Mucosa of rectum (tissue), 2 donors: Measurements from ENCODE around the gene FKRP.

Source experiments
- H3K27ac ChIP-seq, 2 donors: one replicate each; pipeline ENCODE4 v1.7.0; 2013; ENCODE audit warnings: inconsistent platforms in 2 of 2, low read depth in 2 of 2, low read length in 2 of 2
- H3K27me3 ChIP-seq, 2 donors: one replicate each; pipeline ENCODE4 v1.7.0; 2013; ENCODE audit warnings: low read length in 2 of 2; ENCODE audit not compliant: control insufficient read depth in 2 of 2, insufficient read depth in 2 of 2
- H3K36me3 ChIP-seq, 2 donors: one replicate each; pipeline ENCODE4 v1.7.0; 2013; ENCODE audit warnings: low read length in 2 of 2; ENCODE audit not compliant: control insufficient read depth in 2 of 2, insufficient read depth in 2 of 2
- H3K4me1 ChIP-seq, 2 donors: one replicate each; pipeline ENCODE4 v1.7.0; 2013; ENCODE audit warnings: low read length in 2 of 2, mild to moderate bottlenecking in 1 of 2; ENCODE audit not compliant: control insufficient read depth in 2 of 2, insufficient read depth in 2 of 2
- H3K4me3 ChIP-seq, 2 donors: one replicate each; pipeline ENCODE4 v1.7.0; 2013; ENCODE audit warnings: low read length in 2 of 2
- H3K9ac ChIP-seq, 2 donors: one replicate each; pipeline ENCODE4 v1.7.0; 2013; ENCODE audit warnings: low read length in 2 of 2, low read depth in 1 of 2, mild to moderate bottlenecking in 1 of 2
- H3K9me3 ChIP-seq, 2 donors: one replicate each; pipeline ENCODE4 v1.7.0; 2013; ENCODE audit warnings: low read length in 2 of 2; ENCODE audit not compliant: control insufficient read depth in 2 of 2
- donor health status: healthy.
- donor health status: Normal muscosa, but diverticular disease.

The FKRP gene

GRCh38 chr19:46725859-46726393 lies 19.9 kb upstream of the FKRP start:
- Histone ChIP-seq H3K27ac (no peak overlapping the region), H3K36me3 (peaks cover 84 to 85% of the 10 kb centered on the region in 2 donors), H3K9me3 (no peaks in the 10 kb centered on the region), H3K27me3 (no peaks in the 10 kb centered on the region), H3K4me1 (no peaks in the 10 kb centered on the region), H3K4me3 (no peak overlapping the region), H3K9ac (no peak overlapping the region)

GRCh38 chr19:46726551-46726950 lies 19.3 kb upstream of the FKRP start:
- no peak overlapping the region for H3K9ac ChIP-seq
- no peaks in the 10 kb centered on the region for H3K27me3 ChIP-seq
- H3K27ac ChIP-seq, result no peak overlapping the region
- no peaks in the 10 kb centered on the region for H3K4me1 ChIP-seq
- no peak overlapping the region for H3K4me3 ChIP-seq
- peaks cover 84 to 86% of the 10 kb centered on the region in 2 donors for H3K36me3 ChIP-seq
- H3K9me3 ChIP-seq, result no peaks in the 10 kb centered on the region

- no peak overlapping the region for H3K27ac ChIP-seq
- no peaks in the 10 kb centered on the region for H3K27me3 ChIP-seq
- H3K4me3 ChIP-seq, result no peak overlapping the region
- no peaks in the 10 kb centered on the region for H3K4me1 ChIP-seq
- no peaks in the 10 kb centered on the region for H3K9me3 ChIP-seq
- no peak overlapping the region for H3K9ac ChIP-seq
- H3K36me3 ChIP-seq, result peaks cover 81 to 86% of the 10 kb centered on the region in 2 donors
Observed at GRCh38 chr19:46726971-46727501, 18.8 kb upstream of the FKRP start.

GRCh38 chr19:46727757-46728156 lies 18.1 kb upstream of the FKRP start:
- H3K36me3 ChIP-seq, result peaks cover 79 to 87% of the 10 kb centered on the region in 2 donors
- H3K27me3 ChIP-seq, result no peaks in the 10 kb centered on the region
- no peaks in the 10 kb centered on the region for H3K4me1 ChIP-seq
- no peak overlapping the region for H3K9ac ChIP-seq
- H3K27ac ChIP-seq, result no peak overlapping the region
- no peak overlapping the region for H3K4me3 ChIP-seq
- no peaks in the 10 kb centered on the region for H3K9me3 ChIP-seq

- no peaks in the 10 kb centered on the region for H3K4me1 ChIP-seq
Observed at GRCh38 chr19:46728208-46728607, 17.6 kb upstream of the FKRP start.

GRCh38 chr19:46728693-46729339 lies 17.0 kb upstream of the FKRP start:
- H3K4me3 ChIP-seq, result no peak overlapping the region
- H3K36me3 ChIP-seq, result peaks cover 76 to 88% of the 10 kb centered on the region in 2 donors
- H3K9ac ChIP-seq, result no peak overlapping the region
- H3K27ac ChIP-seq, result no peak overlapping the region
- H3K27me3 ChIP-seq, result no peaks in the 10 kb centered on the region
- no peaks in the 10 kb centered on the region for H3K9me3 ChIP-seq
- no peaks in the 10 kb centered on the region for H3K4me1 ChIP-seq

More at GRCh38 chr19:46728208-46728607, 17.6 kb upstream of the FKRP start:
- Histone ChIP-seq H3K27ac (no peak overlapping the region), H3K36me3 (peaks cover 79 to 88% of the 10 kb centered on the region in 2 donors), H3K27me3 (no peaks in the 10 kb centered on the region), H3K9ac (no peak overlapping the region), H3K4me3 (no peak overlapping the region), H3K9me3 (no peaks in the 10 kb centered on the region)

- no peaks in the 10 kb centered on the region for H3K9me3 ChIP-seq
- H3K27me3 ChIP-seq, result no peaks in the 10 kb centered on the region
- H3K9ac ChIP-seq, result no peak overlapping the region
- no peak overlapping the region for H3K27ac ChIP-seq
- no peak overlapping the region for H3K4me3 ChIP-seq
- no peaks in the 10 kb centered on the region for H3K4me1 ChIP-seq
- H3K36me3 ChIP-seq, result peaks cover 70 to 88% of the 10 kb centered on the region in 2 donors
Observed at GRCh38 chr19:46729696-46730095, 16.2 kb upstream of the FKRP start.

GRCh38 chr19:46730187-46730586 lies 15.7 kb upstream of the FKRP start:
- H3K36me3 ChIP-seq, result peaks cover 65 to 84% of the 10 kb centered on the region in 2 donors
- H3K9ac ChIP-seq, result no peak overlapping the region

GRCh38 chr19:46730595-46730994 lies 15.3 kb upstream of the FKRP start:
- Histone ChIP-seq H3K9ac (no peak overlapping the region), H3K4me3 (no peak overlapping the region), H3K27ac (no peak overlapping the region), H3K27me3 (no peaks in the 10 kb centered on the region), H3K9me3 (no peaks in the 10 kb centered on the region), H3K4me1 (no peaks in the 10 kb centered on the region), H3K36me3 (peaks cover 61 to 81% of the 10 kb centered on the region in 2 donors)

More at GRCh38 chr19:46730187-46730586, 15.7 kb upstream of the FKRP start:
- Histone ChIP-seq H3K27ac (no peak overlapping the region), H3K9me3 (no peaks in the 10 kb centered on the region), H3K4me3 (no peak overlapping the region), H3K27me3 (no peaks in the 10 kb centered on the region), H3K4me1 (no peaks in the 10 kb centered on the region)

- H3K4me3 ChIP-seq, result no peak overlapping the region
- H3K4me1 ChIP-seq, result no peaks in the 10 kb centered on the region
- no peaks in the 10 kb centered on the region for H3K9me3 ChIP-seq
- no peak overlapping the region for H3K27ac ChIP-seq
- no peaks in the 10 kb centered on the region for H3K27me3 ChIP-seq
- no peak overlapping the region for H3K9ac ChIP-seq
- peaks cover 57 to 77% of the 10 kb centered on the region in 2 donors for H3K36me3 ChIP-seq
Observed at GRCh38 chr19:46731007-46731501, 14.8 kb upstream of the FKRP start.
